HCT116 (cell line): ENCODE data around the gene ARAP1. TPM values are rescaled to one million over a fixed set of nuclear protein-coding genes. Genes with fewer than 3 reads are reported as not detected.

Experiments
- ATAC-seq: fragments of 200-7000 bp; cut with Tn5 transposase; 2 replicates; pipeline ENCODE4 v1.9.1; 2020; ENCODE audit warnings: mild to moderate bottlenecking, moderate library complexity
- BruUV-seq: library from RNA; stranded (reverse); fragments of 400-500 nt; replicated peaks from 2 replicates; lab custom pipeline; 2021; lab: Mats Ljungman, UMichigan
- CTCF ChIA-PET: fragments of 300-600 bp; sonication (Branson Sonifier 250); formaldehyde crosslinking; loops from one replicate; lab custom pipeline; 2021; ENCODE audit warnings: antibody characterized with exemption; lab: Charles Lee
- POLR2A ChIA-PET: fragments of 300-600, 350-600 bp; sonication (Branson Sonifier 250); formaldehyde crosslinking; loops from one replicate; lab custom pipeline; 2021; ENCODE audit warnings: antibody characterized with exemption; lab: Charles Lee
- RAD21 ChIA-PET, 2 experiments: fragments of 300-600 bp; sonication (Branson Sonifier 250); formaldehyde crosslinking; loops; one replicate each; lab custom pipeline; 2023; ENCODE audit warnings: low total read pairs in 2 of 2; ENCODE audit not compliant: uncharacterized antibody in 2 of 2, unreplicated experiment in 2 of 2, low non-redundant PET in 1 of 2; lab: Charles Lee
- DNase-seq: peaks from one replicate; pipeline ENCODE4 v3.0.0-alpha.2; 2010; ENCODE audit warnings: low read depth, low spot score
- H2AFZ ChIP-seq: fragments of 200-600 bp; shearing (Covaris generic), sonication (generic); 2 replicates; pipeline ENCODE4 v1.6.1; 2017; ENCODE audit warnings: low read depth, mixed run types, mixed read lengths, antibody characterized with exemption, low read length; ENCODE audit not compliant: poor library complexity, severe bottlenecking
- H3K27ac ChIP-seq: 2 replicates; pipeline ENCODE4 v1.5.1; 2012; ENCODE audit warnings: low read depth, low read length
- H3K27me3 ChIP-seq: fragments of 200-600 bp; sonication (generic); 2 replicates; pipeline ENCODE4 v1.6.1; 2016; ENCODE audit warnings: mixed run types, low read length, mixed read lengths; ENCODE audit not compliant: insufficient read depth
- H3K36me3 ChIP-seq, 2 experiments: fragments of 200-500 bp in 1 of 2; fragments of 200-600 bp in 1 of 2; sonication (Bioruptor generic) in 1 of 2; sonication (generic) in 1 of 2; 2 replicates each; pipeline versions ENCODE4 v1.5.1 to v1.6.1; 2014 to 2016; ENCODE audit warnings: low read length in 2 of 2, inconsistent platforms in 1 of 2, mixed read lengths in 1 of 2, mixed run types in 1 of 2; ENCODE audit not compliant: insufficient read depth in 2 of 2, control insufficient read depth in 1 of 2
- H3K4me1 ChIP-seq, 2 experiments: fragments of 200-600 bp in 1 of 2; sonication (generic) in 1 of 2; 2 replicates each; pipeline versions ENCODE4 v1.5.1 to v1.6.1; 2012 to 2017; ENCODE audit warnings: low read length in 2 of 2, inconsistent platforms in 1 of 2, mild to moderate bottlenecking in 1 of 2, mixed read lengths in 1 of 2, mixed run types in 1 of 2, moderate library complexity in 1 of 2; ENCODE audit not compliant: insufficient read depth in 2 of 2, control insufficient read depth in 1 of 2
- H3K4me2 ChIP-seq: fragments of 200-600 bp; sonication (generic); 2 replicates; pipeline ENCODE4 v1.6.1; 2017; ENCODE audit warnings: mixed run types, low read length, mixed read lengths
- H3K4me3 ChIP-seq, 2 experiments: fragments of 200-600 bp in 1 of 2; sonication (generic) in 1 of 2; replicated peaks in 1 of 2; 2 replicates each; pipeline ENCODE4 v1.5.1; 2011 to 2016; ENCODE audit warnings: low read length in 2 of 2, control low read depth in 1 of 2, low read depth in 1 of 2, mild to moderate bottlenecking in 1 of 2, mixed read lengths in 1 of 2, mixed run types in 1 of 2
- H3K79me2 ChIP-seq: fragments of 200-600 bp; sonication (generic); 2 replicates; pipeline ENCODE4 v1.6.1; 2017; ENCODE audit warnings: mild to moderate bottlenecking, mixed run types, low read length, moderate library complexity, mixed read lengths; ENCODE audit not compliant: insufficient read depth
- H3K9ac ChIP-seq: fragments of 200-600 bp; sonication (generic); 2 replicates; pipeline ENCODE4 v1.6.1; 2016; ENCODE audit warnings: low read length, mixed read lengths
- H3K9me2 ChIP-seq: fragments of 200-600 bp; sonication (generic), shearing (Covaris generic); 2 replicates; pipeline ENCODE4 v1.6.1; 2017; ENCODE audit warnings: mixed run types, mild to moderate bottlenecking, moderate library complexity; ENCODE audit not compliant: insufficient read depth
- H3K9me3 ChIP-seq, 2 experiments: fragments of 200-500 bp in 1 of 2; fragments of 200-600 bp in 1 of 2; sonication (Bioruptor generic) in 1 of 2; sonication (generic) in 1 of 2; 2 replicates each; pipeline ENCODE4 v1.6.1; 2014 to 2017; ENCODE audit warnings: low read length in 2 of 2, mixed read lengths in 2 of 2, inconsistent platforms in 1 of 2, low read depth in 1 of 2, mild to moderate bottlenecking in 1 of 2, mixed run types in 1 of 2, moderate library complexity in 1 of 2; ENCODE audit not compliant: control insufficient read depth in 1 of 2, insufficient read depth in 1 of 2
- H4K20me1 ChIP-seq: fragments of 200-600 bp; sonication (generic), shearing (Covaris generic); 2 replicates; pipeline ENCODE4 v1.6.1; 2017; ENCODE audit warnings: mixed run types, mild to moderate bottlenecking, moderate library complexity; ENCODE audit not compliant: insufficient read depth
- EGR1 ChIP-seq: IDR thresholded peaks from 2 replicates; pipeline ENCODE4 v1.6.1; 2012; ENCODE audit warnings: low read depth
- ELF1 ChIP-seq: IDR thresholded peaks from 2 replicates; pipeline ENCODE4 v1.6.1; 2012; ENCODE audit warnings: low read depth, borderline replicate concordance
- EZH2 ChIP-seq: fragments of 200-600 bp; sonication (generic); IDR thresholded peaks from 2 replicates; pipeline ENCODE4 v1.6.1; 2017; ENCODE audit warnings: antibody characterized with exemption, mixed run types
- POLR2A ChIP-seq: IDR thresholded peaks from 2 replicates; pipeline ENCODE4 v1.7.0; 2011; ENCODE audit warnings: borderline replicate concordance; ENCODE audit not compliant: insufficient read depth, insufficient read length; ENCODE audit errors: extremely low read depth
- ZFX ChIP-seq: fragments of 450-650 bp; IDR thresholded peaks from 2 replicates; pipeline ENCODE4 v1.6.1; 2017
- intact Hi-C: fragments of 100-400 bp; cut with micrococcal nuclease; formaldehyde crosslinking; loops from 2 replicates; pipeline ENCODE4 v1.10.0; 2022
- total RNA-seq: library from RNA; stranded (reverse); gene quantifications from one replicate; pipeline ENCODE4 v1.2.1, GENCODE V29; 2021; ENCODE audit not compliant: unreplicated experiment
- TF ChIP-seq, protein P1 (sequence below), 3 experiments: fragments of 200-600 bp in 1 of 3; sonication (generic) in 1 of 3; IDR thresholded peaks in 2 of 3; conservative IDR thresholded peaks in 1 of 3; 2 replicates each; pipeline ENCODE4 v1.5.1; 2012 to 2017; ENCODE audit warnings: low read depth in 2 of 3, low read length in 2 of 3, antibody characterized with exemption in 1 of 3, borderline replicate concordance in 1 of 3, control low read depth in 1 of 3, mild to moderate bottlenecking in 1 of 3, mixed read lengths in 1 of 3, mixed run types in 1 of 3, moderate library complexity in 1 of 3; ENCODE audit not compliant: insufficient read depth in 1 of 3

ARAP1 gene
- total RNA-seq, 1 experiment from 2014 or later, result 57.4 TPM

- Histone ChIP-seq H4K20me1 (no peaks in the 10 kb centered on the region), H3K79me2 (no peaks in the 10 kb centered on the region), H3K4me2 (no peak overlapping the region), H3K27me3 (no peaks in the 10 kb centered on the region), H3K4me1 (peaks cover 0 to 18% of the 10 kb centered on the region in 2 experiments; a peak in 1 of 4 replicates), H3K9me2 (no peaks in the 10 kb centered on the region), H3K36me3 (no peaks in the 10 kb centered on the region), H2AFZ (no peak overlapping the region), H3K27ac (no peak overlapping the region), H3K4me3 (no peak overlapping the region), H3K9ac (no peak overlapping the region), H3K9me3 (no peaks in the 10 kb centered on the region)
- DNase-seq (no peak), ATAC-seq (no peak)
- TF ChIP-seq, protein P1, sequence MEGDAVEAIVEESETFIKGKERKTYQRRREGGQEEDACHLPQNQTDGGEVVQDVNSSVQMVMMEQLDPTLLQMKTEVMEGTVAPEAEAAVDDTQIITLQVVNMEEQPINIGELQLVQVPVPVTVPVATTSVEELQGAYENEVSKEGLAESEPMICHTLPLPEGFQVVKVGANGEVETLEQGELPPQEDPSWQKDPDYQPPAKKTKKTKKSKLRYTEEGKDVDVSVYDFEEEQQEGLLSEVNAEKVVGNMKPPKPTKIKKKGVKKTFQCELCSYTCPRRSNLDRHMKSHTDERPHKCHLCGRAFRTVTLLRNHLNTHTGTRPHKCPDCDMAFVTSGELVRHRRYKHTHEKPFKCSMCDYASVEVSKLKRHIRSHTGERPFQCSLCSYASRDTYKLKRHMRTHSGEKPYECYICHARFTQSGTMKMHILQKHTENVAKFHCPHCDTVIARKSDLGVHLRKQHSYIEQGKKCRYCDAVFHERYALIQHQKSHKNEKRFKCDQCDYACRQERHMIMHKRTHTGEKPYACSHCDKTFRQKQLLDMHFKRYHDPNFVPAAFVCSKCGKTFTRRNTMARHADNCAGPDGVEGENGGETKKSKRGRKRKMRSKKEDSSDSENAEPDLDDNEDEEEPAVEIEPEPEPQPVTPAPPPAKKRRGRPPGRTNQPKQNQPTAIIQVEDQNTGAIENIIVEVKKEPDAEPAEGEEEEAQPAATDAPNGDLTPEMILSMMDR (IDR thresholded peaks at IDR 0.05 in 2 of 3, conservative IDR thresholded peaks at IDR 0.05 in 1 of 3; ENCODE audit: borderline replicate concordance in 1 of 3, insufficient read depth in 1 of 3, low read depth in 2 of 3, low read length in 2 of 3), result no peak
- intact Hi-C loops, result no loop called here
- POLR2A ChIA-PET, result interaction anchor here (1.3 kb wide), 1 partner anchor 9 kb away, joined by 3 read pairs; no protein-coding TSS in a partner anchor
- CTCF ChIA-PET, result interaction anchor here (1.1 kb wide), 1 partner anchor 19 kb away, joined by 3 read pairs; the partner anchor contains the start of gene STARD10
- RAD21 ChIA-PET, result no interaction called here
- BruUV-seq, result no TSS peak
Observed at GRCh38 chr11:72774499-72774898, 22.3 kb upstream of the ARAP1 start.

GRCh38 chr11:72773696-72774095 lies 21.5 kb upstream of the ARAP1 start:
- Histone ChIP-seq H3K27me3 (no peaks in the 10 kb centered on the region), H3K9ac (no peak overlapping the region), H3K9me2 (no peaks in the 10 kb centered on the region), H3K4me1 (peaks cover 0 to 11% of the 10 kb centered on the region in 2 experiments; a peak in 1 of 4 replicates)
- BruUV-seq, result no TSS peak
- ChIA-PET CTCF (no interaction called here), POLR2A (no interaction called here)
- ATAC-seq, result no peak
- no peak for TF ChIP-seq POLR2A
- TF ChIP-seq ELF1, result no peak
- TF ChIP-seq EZH2, result no peak
- TF ChIP-seq EGR1, result no peak
- no peak for TF ChIP-seq ZFX
- TF ChIP-seq, all 23 proteins: peak for 0
- intact Hi-C loops, result no loop called here
- no peak overlapping the region for H2AFZ ChIP-seq
- H3K4me3 ChIP-seq, result no peak overlapping the region
- H3K79me2 ChIP-seq, result no peaks in the 10 kb centered on the region
- DNase-seq, result no peak
- RAD21 ChIA-PET, result no interaction called here
- no peak overlapping the region for H3K4me2 ChIP-seq
- no peaks in the 10 kb centered on the region for H4K20me1 ChIP-seq
- no peaks in the 10 kb centered on the region for H3K36me3 ChIP-seq
- H3K9me3 ChIP-seq, result no peaks in the 10 kb centered on the region
- H3K27ac ChIP-seq, result no peak overlapping the region
